T-helper 9 cell (primary cell): ENCODE measurements around the gene TMEM62.
"Not testable (repeated sequence)": the region's sequence is repeated elsewhere in the genome, so short reads cannot be mapped to it uniquely, and the experiment has no call there.

Experiments used
- DNase-seq: peaks from one replicate; pipeline ENCODE4 v3.0.0-alpha.2; 2020

TMEM62 gene

GRCh38 chr15:43184407-43185124, 51.2 kb downstream of the TMEM62 start:
- DNase-seq: no peak

GRCh38 chr15:43185157-43186002, 52.0 kb downstream of the TMEM62 start, which contains the start of gene CCNDBP1:
TSS of gene CCNDBP1 (plus strand) at chr15:43185403. CDS start at chr15:43185499, 96 bp downstream.
- DNase-seq: peak; percentile 70

GRCh38 chr15:43186003-43186353, 52.6 kb downstream of the TMEM62 start:
- no peak for DNase-seq

DNA sequence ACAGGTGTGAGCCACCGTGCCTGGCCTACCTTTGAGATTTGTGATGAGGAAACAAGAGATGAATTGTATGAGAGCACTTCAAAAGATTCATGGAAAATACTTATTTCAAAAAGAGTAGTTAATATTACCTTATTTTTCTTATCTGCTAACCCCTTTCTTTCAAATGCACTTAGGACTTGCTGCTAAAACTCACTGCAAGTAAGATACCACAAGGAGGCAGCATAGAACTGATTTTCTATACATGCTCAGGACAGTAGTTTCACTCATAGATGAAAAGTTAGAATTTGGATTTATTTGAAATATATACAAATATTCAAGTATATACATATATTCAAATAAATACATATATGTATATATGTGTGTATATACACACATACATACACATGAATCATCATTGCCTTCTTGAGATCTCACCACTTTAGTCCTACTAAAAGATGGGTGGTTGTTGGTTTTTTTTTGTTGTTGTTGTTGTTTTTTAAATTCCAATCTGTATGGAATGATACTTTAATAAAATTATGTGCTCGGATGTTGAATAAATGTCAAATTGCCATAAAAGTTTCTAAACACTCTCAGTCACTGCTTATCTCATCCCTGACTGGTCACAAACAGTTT, 54.3 kb downstream of the TMEM62 start:
- no peak for DNase-seq

GRCh38 chr15:43189296-43189695, 55.9 kb downstream of the TMEM62 start:
- no peak for DNase-seq

DNA sequence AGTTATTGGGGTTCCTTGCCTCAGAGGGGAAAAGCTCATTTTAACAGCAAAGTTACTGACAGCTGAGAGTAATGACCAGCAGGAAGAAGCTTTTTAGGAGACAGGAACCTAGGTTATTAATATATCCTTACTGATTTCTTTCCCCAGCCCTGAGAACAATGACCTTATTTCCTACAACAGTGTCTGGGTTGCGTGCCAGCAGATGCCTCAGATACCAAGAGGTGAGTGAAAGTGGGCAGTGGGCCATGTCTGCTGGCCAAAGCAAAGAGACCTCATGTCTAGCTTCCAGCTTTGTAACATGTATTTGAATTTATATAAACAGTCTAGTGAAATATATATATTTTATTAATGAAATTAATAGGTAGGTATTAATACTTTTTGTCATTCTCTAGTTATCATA, 56.8 kb downstream of the TMEM62 start:
- DNase-seq: no peak

DNA sequence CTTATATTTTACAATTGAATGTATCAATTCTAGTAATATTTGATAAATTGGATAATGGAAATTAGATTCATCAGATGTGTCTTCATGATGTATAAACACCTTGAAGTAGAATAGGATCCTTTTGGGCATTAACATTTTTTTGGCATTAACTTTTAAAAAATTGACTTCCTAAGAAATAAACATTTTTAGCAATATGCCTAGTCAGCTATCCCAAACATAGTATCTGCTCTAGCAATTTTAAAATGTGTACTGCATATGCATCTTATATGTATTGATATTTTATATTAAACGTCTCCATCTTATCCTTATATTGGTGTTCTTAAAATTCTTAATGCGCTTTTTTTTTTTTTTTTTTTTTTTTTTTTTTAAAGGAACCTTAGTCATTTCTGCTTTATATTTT, 60.3 kb downstream of the TMEM62 start:
- no peak for DNase-seq

- DNase-seq: no peak
Observed at GRCh38 chr15:43194795-43195194, 61.4 kb downstream of the TMEM62 start.

DNA sequence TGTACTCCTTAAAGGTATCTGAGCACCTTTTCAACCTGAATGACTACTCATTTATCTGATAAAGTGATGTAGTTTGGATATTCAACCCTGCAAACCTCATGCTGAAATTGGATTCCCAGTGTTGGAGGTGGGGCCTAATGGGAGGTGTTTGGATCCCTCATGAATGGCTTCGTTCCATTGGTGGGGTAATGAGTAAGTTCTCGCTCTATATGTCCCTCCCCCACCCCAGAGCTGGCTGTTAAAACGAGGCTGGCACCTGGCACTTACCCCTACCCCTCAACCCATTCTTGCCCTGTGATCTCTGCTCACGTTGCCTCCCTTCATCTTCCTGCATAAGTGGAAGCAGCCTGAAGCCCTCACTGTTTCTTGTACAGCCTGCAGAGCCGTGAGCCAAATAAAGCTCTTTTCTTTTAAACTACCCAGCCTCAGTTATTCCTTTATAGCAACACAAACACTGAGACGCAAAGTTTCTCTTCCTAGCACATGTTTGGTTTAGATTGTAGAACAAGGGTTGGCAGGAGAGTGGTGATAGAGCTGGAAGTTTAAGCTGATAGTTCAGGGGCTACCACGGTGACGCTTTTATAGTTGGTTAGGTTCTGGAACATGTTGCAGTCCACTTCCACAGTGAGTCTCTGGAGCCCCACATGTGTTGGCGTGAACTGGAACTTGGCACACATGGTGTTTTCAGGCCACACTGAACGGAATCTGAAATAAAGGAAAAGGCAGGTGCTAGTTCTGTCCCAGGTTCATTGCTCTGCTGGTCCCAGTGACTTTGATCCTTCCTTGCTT, 63.6 kb downstream of the TMEM62 start:
- DNase-seq: no peak

- not testable (repeated sequence) for DNase-seq
Observed at GRCh38 chr15:43197773-43198172, 64.4 kb downstream of the TMEM62 start.

DNA sequence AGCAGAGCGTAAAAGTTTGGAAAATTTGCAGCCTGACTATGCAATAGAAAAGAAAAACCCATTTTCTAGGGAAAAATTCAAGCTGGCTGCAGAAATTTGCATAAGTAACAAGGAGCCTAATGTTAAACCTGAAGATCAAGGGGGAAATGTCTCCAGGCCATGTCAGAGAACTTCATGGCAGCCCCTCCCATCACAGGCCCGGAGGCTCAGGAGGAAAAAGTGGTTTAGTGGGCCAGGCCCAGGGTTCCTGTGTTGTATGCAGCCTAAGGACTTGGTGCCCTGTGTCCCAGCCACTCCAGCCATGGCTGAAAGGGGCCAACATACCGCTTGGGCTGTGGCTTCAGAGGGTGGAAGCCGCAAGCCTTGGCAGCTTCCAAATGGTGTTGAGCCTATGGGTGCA, 65.2 kb downstream of the TMEM62 start:
- not testable (repeated sequence) for DNase-seq

DNA sequence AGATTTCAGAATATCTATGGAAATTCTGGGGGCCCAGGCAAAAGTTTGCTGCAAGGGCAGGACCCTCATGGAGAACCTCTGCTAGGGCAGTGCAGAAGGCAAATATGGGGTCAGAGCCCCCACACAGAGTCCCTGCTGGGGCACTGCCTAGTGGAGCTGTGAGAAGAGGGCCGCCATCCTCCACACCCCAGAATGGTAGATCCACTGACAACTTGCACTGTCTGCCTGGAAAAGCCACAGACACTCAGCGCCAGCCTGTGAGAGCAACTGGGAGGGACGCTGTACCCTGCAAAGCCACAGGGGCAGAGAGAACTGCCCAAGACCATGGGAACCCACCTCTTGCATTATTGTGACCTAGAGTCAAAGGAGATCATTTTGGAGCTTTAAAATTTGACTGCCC, 65.6 kb downstream of the TMEM62 start:
- DNase-seq: no peak

GRCh38 chr15:43199945-43200488, 66.6 kb downstream of the TMEM62 start:
- no peak for DNase-seq

DNA sequence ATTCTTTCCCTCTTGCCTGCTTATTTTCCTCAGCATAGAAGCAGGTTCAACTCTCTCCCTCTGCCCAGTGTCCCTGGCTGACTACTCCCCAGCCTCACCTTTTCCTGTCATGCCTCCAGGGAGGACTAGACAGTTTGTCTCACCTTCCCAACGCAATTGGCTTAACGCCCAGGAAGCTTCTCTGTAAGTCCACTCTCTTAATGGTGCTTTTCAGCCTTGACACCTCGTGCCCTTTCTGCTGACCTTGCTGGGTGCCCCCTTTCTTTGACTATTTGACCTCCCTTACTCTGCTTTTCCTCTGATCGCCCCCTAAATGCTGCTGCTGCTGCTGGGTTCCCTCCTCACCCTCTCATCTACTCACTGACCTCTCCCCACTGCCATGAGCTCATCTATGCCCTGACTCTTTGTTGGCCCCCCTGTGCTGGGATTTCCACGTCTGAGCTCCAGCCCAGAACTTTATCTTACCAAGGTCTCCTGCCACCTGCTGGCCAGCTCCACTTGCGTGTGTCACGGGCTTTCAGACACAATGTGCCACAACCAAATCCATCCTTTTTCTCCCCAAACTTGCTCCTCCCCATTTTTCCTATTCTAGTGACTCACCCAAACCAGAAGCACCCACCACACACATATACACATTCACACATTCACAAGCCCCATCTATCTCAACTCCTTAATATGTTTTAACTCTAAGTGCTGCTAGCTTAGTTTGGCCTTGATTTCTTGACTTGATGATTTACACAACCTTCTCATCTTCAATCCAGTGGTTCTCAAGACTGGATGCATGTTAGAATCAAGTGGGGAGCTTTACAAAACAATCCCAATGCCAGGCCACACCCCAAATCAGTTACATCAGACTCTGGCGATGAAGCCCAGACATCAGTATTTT, 70.9 kb downstream of the TMEM62 start:
- DNase-seq: peak; percentile 25

- DNase-seq: no peak
Observed at GRCh38 chr15:43206054-43206453, 72.7 kb downstream of the TMEM62 start.

- no peak for DNase-seq
Observed at GRCh38 chr15:43207024-43207423, 73.6 kb downstream of the TMEM62 start.

GRCh38 chr15:43208052-43209002, 74.9 kb downstream of the TMEM62 start:
- DNase-seq: no peak

DNA sequence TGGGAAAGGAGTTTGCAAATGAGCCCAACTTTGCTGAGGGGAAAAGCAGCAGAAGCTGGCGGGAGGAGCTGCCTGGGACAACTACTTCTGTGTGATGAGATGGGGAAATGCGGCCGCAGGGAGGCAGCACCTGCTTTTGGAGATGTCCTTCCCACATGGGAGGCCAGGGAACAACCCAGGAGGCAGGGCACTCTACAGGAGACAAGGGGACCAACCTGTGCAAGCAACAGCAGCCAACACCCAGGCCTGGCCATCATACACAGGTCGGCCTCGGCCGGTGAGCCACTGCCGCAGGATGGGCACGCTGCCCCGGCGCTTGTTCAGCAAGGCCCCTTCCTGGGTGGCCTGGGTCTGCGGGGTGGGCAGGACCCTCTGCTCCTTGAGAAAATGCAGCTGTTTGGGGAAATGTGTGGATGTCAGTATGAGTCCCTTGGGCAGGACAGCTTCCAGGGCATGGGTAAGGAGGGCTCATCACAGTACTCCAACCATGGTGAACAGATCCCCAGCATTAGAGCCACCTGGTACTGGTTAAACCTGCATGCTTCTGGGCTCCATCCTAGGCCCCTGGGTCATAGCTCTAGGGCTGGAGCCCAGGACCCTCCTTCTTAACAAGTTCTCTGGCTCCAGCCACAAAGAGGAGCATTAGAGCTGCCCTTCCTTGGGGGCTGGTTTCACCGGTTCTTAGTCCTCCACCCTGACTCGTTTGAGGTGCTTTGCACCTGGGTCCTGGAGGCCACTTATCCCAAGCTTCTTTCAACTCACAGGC, 75.9 kb downstream of the TMEM62 start:
- DNase-seq: no peak

DNA sequence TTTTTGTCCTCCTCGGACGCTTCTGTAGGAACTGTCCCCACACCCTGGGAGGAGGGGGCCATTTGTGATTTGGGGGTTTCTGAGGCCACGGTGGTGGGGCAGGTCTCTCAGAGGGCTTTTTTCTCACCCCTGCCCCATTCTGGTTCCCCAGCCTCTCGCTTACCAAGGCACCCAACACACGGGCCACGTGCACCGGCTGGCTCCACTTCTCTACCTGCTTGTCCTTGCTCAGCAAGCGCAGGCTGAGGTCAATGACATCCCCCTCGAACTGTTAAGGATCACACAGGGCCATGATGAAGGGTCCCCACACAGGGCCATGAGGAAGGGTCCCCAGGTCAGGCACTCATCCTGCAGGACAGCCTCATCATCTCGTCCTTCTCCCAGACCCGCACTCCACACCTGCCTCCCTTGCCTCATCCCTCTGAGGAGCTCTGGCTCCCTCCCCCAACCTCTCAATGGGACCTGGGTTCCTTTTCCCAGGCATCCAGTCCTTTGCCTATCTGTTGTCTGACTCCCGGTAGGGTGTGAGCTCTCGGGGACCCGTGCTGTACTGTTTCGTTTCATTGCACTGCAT, 76.9 kb downstream of the TMEM62 start:
- no peak for DNase-seq
